CD8-positive, alpha-beta memory T cell (primary cell): ENCODE data around the gene ANKRD55. TPM values are rescaled to one million over a fixed set of nuclear protein-coding genes. Genes with fewer than 3 reads are reported as not detected.
"Not testable (repeated sequence)": the region's sequence is repeated elsewhere in the genome, so short reads cannot be mapped to it uniquely, and the experiment has no call there.

ENCODE experiments used
- CTCF ChIA-PET: fragments of 350-600 bp; sonication (Branson Sonifier 250); formaldehyde crosslinking; loops from one replicate; lab custom pipeline; 2021; ENCODE audit warnings: antibody characterized with exemption; lab: Charles Lee
- POLR2A ChIA-PET: fragments of 350-600 bp; sonication (Branson Sonifier 250); formaldehyde crosslinking; loops from one replicate; lab custom pipeline; 2021; ENCODE audit warnings: antibody characterized with exemption; lab: Charles Lee
- DNase-seq, 5 donors: peaks; one replicate each; pipeline versions ENCODE4 v3.0.0 to v3.0.0-alpha.2; 2020 to 2022; ENCODE audit warnings: mixed read lengths in 1 of 5
- H3K27ac ChIP-seq: one replicate; pipeline ENCODE4 v1.7.0; 2013; ENCODE audit warnings: low read depth, mild to moderate bottlenecking, low read length, moderate library complexity
- H3K27me3 ChIP-seq: 2 replicates; pipeline ENCODE4 v1.7.0; 2013; ENCODE audit warnings: low read length, mild to moderate bottlenecking; ENCODE audit not compliant: insufficient read depth, poor library complexity, severe bottlenecking
- H3K36me3 ChIP-seq: 2 replicates; pipeline ENCODE4 v1.7.0; 2013; ENCODE audit warnings: mild to moderate bottlenecking, low read length, moderate library complexity; ENCODE audit not compliant: insufficient read depth
- H3K4me1 ChIP-seq: 2 replicates; pipeline ENCODE4 v1.7.0; 2013; ENCODE audit warnings: mild to moderate bottlenecking, low read length, moderate library complexity; ENCODE audit not compliant: insufficient read depth
- H3K4me3 ChIP-seq: 2 replicates; pipeline ENCODE4 v1.7.0; 2013; ENCODE audit warnings: mild to moderate bottlenecking, low read length
- H3K9me3 ChIP-seq: 2 replicates; pipeline ENCODE4 v1.7.0; 2013; ENCODE audit warnings: mild to moderate bottlenecking, low read length
- H3K27ac Mint-ChIP-seq, 8 donors: one replicate each; pipeline ENCODE4 v1.8.0; 2020 to 2021; ENCODE audit warnings: mixed read lengths in 8 of 8, mild to moderate bottlenecking in 6 of 8, inconsistent platforms in 3 of 8, moderate library complexity in 3 of 8
- H3K27me3 Mint-ChIP-seq, 2 donors: one replicate each; pipeline ENCODE4 v1.8.0; 2020 to 2021; ENCODE audit warnings: mixed read lengths in 2 of 2, mild to moderate bottlenecking in 1 of 2, moderate library complexity in 1 of 2
- H3K36me3 Mint-ChIP-seq, 3 donors: one replicate each; pipeline ENCODE4 v1.8.0; 2020 to 2021; ENCODE audit warnings: mixed read lengths in 3 of 3, inconsistent platforms in 1 of 3, mild to moderate bottlenecking in 1 of 3
- H3K4me1 Mint-ChIP-seq, 3 donors: one replicate each; pipeline ENCODE4 v1.8.0; 2020 to 2021; ENCODE audit warnings: mixed read lengths in 3 of 3, inconsistent platforms in 1 of 3, mild to moderate bottlenecking in 1 of 3
- H3K4me3 Mint-ChIP-seq, 7 donors: one replicate each; pipeline ENCODE4 v1.8.0; 2020 to 2021; ENCODE audit warnings: mixed read lengths in 7 of 7, mild to moderate bottlenecking in 6 of 7, moderate library complexity in 4 of 7, inconsistent platforms in 2 of 7
- H3K9me3 Mint-ChIP-seq, 5 donors: one replicate each; pipeline ENCODE4 v1.8.0; 2020 to 2022; ENCODE audit warnings: mixed read lengths in 5 of 5, mild to moderate bottlenecking in 3 of 5, moderate library complexity in 2 of 5, inconsistent platforms in 1 of 5
- polyA plus RNA-seq: library from polyadenylated mRNA; unstranded; fragments of 300-500 nt; fragmentation: Illumina TruSeq; gene quantifications from one replicate; pipeline ENCODE4 v1.2.3, GENCODE V29; 2021
- total RNA-seq, 2 experiments: library from RNA; stranded (reverse); gene quantifications; one replicate each; pipeline ENCODE4 v1.2.3, GENCODE V29; 2021

The ANKRD55 gene
- total and polyA plus RNA-seq, 3 experiments from 2014 or later, result not detected

DNA sequence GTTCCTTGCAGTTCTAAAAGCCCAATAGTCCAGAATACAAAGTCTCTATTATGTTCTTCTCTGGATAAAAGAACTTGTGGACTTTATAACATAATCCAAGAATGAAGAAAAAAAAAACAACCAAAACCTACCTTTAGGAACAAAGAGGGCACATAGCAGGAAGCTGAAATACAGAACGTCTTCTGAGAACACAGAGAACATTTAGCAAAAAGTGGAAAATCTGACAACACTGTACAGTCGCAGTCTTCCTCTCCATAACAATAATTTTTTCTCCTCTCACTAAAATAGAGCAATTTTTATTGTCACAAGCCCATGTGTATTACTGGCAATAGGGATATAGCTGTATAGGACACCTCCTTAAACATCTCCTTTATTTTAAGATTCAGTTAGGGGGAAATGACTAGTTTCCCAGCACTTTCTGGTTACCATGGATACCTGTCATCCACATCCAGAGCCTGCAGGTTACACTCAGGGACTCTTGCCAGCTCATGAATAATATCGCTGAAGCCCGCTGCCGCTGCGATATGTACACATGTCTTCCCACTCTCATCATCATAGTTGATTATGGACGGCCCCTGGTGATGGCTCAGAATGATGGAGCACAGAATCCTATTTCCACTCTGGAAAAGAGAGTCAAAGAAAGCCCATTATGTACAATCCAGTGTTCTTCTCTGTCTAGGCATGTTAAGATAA, 106.5 kb downstream of the ANKRD55 start:
- peaks cover 0 to 5% of the 10 kb centered on the region in 2 donors for H3K27me3 Mint-ChIP-seq
- Histone ChIP-seq H3K36me3 (no peaks in the 10 kb centered on the region), H3K27ac (no peak overlapping the region), H3K4me1 (peaks cover 47% of the 10 kb centered on the region), H3K27me3 (no peaks in the 10 kb centered on the region), H3K4me3 (no peak overlapping the region), H3K9me3 (no peaks in the 10 kb centered on the region)
- ChIA-PET CTCF (no interaction called here), POLR2A (no interaction called here)
- H3K27ac Mint-ChIP-seq, result peak overlapping the region in 1 of 8 donors; percentile 42
- H3K36me3 Mint-ChIP-seq, result peaks cover 0 to 3% (median 0%) of the 10 kb centered on the region in 3 donors
- peaks cover 2 to 21% (median 11%) of the 10 kb centered on the region in 3 donors for H3K4me1 Mint-ChIP-seq
- DNase-seq, result no peak
- H3K4me3 Mint-ChIP-seq, result no peak overlapping the region
- peaks cover 0 to 12% (median 9%) of the 10 kb centered on the region in 5 donors for H3K9me3 Mint-ChIP-seq

DNA sequence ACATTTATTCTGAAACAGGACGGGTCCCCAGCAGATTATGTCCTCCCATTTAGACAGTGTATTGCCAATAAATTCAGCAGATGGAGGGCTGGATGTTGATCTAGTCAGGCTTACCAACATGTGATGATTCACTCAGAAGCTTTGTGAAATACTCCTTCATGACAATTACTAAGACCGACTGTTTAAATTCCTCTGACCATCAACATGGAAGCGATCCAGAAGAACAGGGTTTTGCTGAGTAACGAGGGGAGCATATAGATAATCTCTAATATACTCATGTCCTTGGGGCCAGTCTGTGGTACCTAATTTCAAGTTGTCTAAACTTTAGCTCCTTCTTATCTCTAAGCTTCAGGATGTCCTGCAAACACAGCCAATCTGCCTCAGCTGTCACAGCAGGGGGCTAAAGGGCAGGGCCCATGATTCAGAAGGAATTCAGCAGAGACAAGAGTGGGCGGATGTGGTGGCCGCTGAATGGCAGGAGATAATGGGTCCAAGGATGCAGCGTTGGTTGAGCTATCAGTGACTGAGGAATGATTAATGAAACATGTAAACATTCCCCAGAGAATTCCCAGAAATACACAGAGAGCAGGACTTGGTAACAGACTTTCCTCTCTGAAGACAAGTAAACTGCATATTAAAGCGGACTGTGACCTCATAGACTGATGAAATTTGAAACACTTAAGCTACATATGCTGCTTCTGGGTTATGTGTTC, 109.4 kb downstream of the ANKRD55 start:
- ChIA-PET POLR2A (no interaction called here), CTCF (no interaction called here)
- no peak for DNase-seq
- Mint-ChIP-seq H3K4me1 (peaks cover 2 to 21% (median 11%) of the 10 kb centered on the region in 3 donors), H3K4me3 (no peak overlapping the region), H3K27me3 (peaks cover 0 to 2% of the 10 kb centered on the region in 2 donors), H3K27ac (peak overlapping the region in 1 of 8 donors; percentile 47), H3K9me3 (peaks cover 0 to 2% (median 0%) of the 10 kb centered on the region in 5 donors), H3K36me3 (no peaks in the 10 kb centered on the region)
- Histone ChIP-seq H3K4me3 (no peak overlapping the region), H3K27me3 (no peaks in the 10 kb centered on the region), H3K27ac (no peak overlapping the region), H3K9me3 (no peaks in the 10 kb centered on the region), H3K36me3 (no peaks in the 10 kb centered on the region), H3K4me1 (peaks cover 35% of the 10 kb centered on the region)

DNA sequence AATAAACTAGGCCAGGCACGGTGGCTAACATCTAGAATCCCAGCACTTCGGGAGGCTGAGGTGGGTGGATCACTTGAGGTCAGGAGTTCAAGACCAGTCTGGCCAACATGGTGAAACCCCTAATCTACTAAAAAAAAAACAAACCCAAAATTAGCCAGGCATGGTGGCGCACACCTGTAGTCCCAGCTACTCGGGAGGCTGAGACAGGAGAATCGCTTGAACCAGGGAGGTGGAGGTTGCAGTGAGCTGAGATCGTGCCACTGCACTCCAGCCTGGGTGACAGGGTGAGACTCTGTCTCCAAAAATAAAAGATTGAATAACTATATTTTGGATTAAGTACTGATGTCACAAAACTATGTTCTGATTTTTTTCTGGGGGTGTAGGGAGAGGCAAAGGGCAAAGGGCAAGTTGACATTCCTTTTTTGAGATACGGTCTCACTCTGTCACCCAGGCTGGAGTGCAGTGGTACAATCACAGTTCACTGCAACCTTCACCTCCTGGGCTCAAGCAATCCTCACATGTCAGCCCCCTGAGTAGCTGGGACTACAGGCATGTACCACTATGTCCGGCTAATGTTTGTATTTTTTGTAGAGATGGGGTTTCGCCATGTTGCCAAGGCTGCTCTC, 110.7 kb downstream of the ANKRD55 start:
- H3K36me3 Mint-ChIP-seq, POLR2A ChIA-PET, H3K9me3 ChIP-seq, H3K9me3 Mint-ChIP-seq, H3K36me3 ChIP-seq, H3K27ac Mint-ChIP-seq, H3K4me3 ChIP-seq, H3K4me1 Mint-ChIP-seq, H3K27me3 Mint-ChIP-seq, DNase-seq, H3K4me3 Mint-ChIP-seq, CTCF ChIA-PET, H3K27me3 ChIP-seq: not testable (repeated sequence)
- Histone ChIP-seq H3K4me1 (peaks cover 23% of the 10 kb centered on the region), H3K27ac (peak overlapping the region; percentile 17)

DNA sequence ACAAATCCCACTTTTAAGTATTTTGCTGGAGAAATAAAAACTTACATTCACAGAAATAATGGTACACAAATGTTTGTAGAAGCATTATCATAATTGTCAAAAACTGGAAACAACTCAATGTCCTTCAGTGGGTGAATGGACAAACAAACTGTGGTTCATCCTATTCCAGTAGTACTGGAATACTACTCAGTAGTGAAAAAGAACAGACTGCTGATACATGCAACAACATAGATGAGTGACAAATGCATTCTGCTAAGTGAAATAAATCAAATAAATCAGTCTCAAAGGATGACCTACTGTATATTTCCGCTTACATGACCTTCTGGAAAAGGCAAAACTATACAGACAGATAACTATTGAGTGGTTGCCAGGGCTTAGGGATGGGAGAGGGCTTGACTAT, 114.1 kb downstream of the ANKRD55 start:
- CTCF ChIA-PET, result no interaction called here

DNA sequence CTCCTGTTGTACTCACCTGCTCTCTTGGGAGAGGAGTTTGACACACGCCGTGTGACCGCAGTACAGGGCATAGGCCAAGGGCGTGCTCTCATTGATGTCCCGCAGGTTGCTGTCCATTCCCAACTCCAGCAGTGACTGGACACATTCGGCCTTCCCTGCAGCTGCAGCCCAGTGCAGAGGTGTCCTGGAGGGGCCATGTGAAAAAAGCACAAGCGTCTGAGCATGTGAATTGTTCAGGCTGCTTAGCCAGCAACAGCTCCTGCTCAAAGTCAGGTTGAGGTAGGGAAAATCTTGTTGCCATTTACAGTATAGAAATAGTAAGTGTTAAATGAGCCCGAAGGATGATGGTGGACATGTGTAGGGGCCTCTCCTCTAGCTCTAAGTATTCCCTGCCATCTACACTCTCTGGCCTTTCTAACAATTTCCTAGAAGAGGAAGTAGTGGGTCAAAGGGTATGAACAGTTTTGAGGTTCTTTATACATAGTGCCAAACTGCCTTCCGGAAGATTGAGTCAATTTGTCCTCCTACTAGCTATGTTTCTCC, 116.5 kb downstream of the ANKRD55 start:
- H3K27me3 ChIP-seq, result no peaks in the 10 kb centered on the region
- ChIA-PET CTCF (no interaction called here), POLR2A (no interaction called here)
- no peak overlapping the region for H3K4me3 ChIP-seq
- Mint-ChIP-seq H3K4me1 (no peaks in the 10 kb centered on the region), H3K27ac (no peak overlapping the region), H3K36me3 (no peaks in the 10 kb centered on the region), H3K9me3 (peaks cover 0 to 2% (median 0%) of the 10 kb centered on the region in 5 donors), H3K4me3 (no peak overlapping the region), H3K27me3 (no peaks in the 10 kb centered on the region)
- H3K36me3 ChIP-seq, result no peaks in the 10 kb centered on the region
- no peaks in the 10 kb centered on the region for H3K4me1 ChIP-seq
- no peak for DNase-seq
- H3K27ac ChIP-seq, result no peak overlapping the region
- no peaks in the 10 kb centered on the region for H3K9me3 ChIP-seq

More for the DNA sequence above, 114.1 kb downstream of the ANKRD55 start:
- Histone ChIP-seq H3K36me3 (no peaks in the 10 kb centered on the region), H3K4me3 (no peak overlapping the region), H3K27ac (no peak overlapping the region), H3K27me3 (no peaks in the 10 kb centered on the region), H3K4me1 (peaks cover 6% of the 10 kb centered on the region), H3K9me3 (no peaks in the 10 kb centered on the region)
- Mint-ChIP-seq H3K36me3 (no peaks in the 10 kb centered on the region), H3K4me3 (no peak overlapping the region), H3K27ac (no peak overlapping the region), H3K4me1 (no peaks in the 10 kb centered on the region), H3K27me3 (no peaks in the 10 kb centered on the region), H3K9me3 (peaks cover 0 to 2% (median 0%) of the 10 kb centered on the region in 5 donors)
- POLR2A ChIA-PET, result no interaction called here
- no peak for DNase-seq

DNA sequence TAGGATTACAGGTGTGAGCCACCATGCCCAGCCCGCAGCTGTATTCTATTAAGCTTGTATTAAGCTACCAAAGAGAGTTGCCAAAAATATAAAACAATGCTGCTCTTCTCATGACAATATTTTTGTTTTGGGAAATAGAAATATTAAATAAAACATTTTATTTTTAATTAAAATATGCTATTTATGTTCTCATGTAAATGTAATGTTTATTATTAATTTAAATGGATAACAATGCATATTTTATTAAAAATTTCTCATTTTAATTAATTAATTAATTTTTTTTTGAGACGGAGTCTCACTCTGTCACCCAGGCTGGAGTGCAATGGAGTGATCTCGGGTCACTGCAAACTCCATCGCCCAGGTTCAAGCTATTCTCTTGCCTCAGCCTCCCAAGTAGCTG, 117.5 kb downstream of the ANKRD55 start:
- no peaks in the 10 kb centered on the region for H3K27me3 Mint-ChIP-seq
- Histone ChIP-seq H3K4me3 (no peak overlapping the region), H3K27me3 (no peaks in the 10 kb centered on the region), H3K27ac (no peak overlapping the region), H3K36me3 (no peaks in the 10 kb centered on the region), H3K9me3 (no peaks in the 10 kb centered on the region), H3K4me1 (no peaks in the 10 kb centered on the region)
- no peaks in the 10 kb centered on the region for H3K4me1 Mint-ChIP-seq
- H3K27ac Mint-ChIP-seq, result no peak overlapping the region
- CTCF ChIA-PET, result no interaction called here
- H3K4me3 Mint-ChIP-seq, result no peak overlapping the region
- H3K9me3 Mint-ChIP-seq, result peaks cover 0 to 2% (median 0%) of the 10 kb centered on the region in 5 donors
- H3K36me3 Mint-ChIP-seq, result no peaks in the 10 kb centered on the region
- DNase-seq, result no peak
- POLR2A ChIA-PET, result no interaction called here

DNA sequence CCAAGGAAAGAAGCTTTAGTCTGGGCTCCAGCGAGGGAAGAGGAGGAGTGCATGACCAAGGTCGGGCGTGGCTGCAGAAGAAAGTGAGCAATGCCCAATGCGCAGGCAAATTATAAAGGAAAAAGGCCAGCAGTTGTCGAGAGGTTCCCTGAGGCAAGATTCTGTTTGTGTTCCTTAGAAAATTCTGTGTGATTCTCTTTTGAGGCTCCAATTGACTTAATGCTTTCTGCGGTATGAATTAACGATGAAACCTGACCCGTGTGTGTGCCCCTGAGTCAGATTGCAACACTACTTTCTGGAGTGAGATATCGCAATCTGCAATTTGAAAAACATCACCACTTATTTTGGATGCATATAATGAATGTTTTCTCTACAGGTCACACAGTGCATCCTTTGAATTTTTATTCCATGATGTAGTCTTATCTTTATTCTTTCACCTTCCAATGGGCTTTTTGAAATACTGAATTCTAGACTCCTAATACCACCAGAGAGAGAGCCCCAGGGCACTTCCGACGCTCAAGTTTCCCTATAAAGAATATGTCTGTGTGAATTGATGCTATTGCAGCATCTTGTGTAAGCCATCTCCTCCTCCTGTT, 120.5 kb downstream of the ANKRD55 start:
- no peak for DNase-seq
- ChIA-PET POLR2A (no interaction called here), CTCF (no interaction called here)
- no peak overlapping the region for H3K4me3 Mint-ChIP-seq
- H3K9me3 Mint-ChIP-seq, result no peaks in the 10 kb centered on the region
- Histone ChIP-seq H3K27me3 (no peaks in the 10 kb centered on the region), H3K9me3 (no peaks in the 10 kb centered on the region), H3K27ac (no peak overlapping the region), H3K4me3 (no peak overlapping the region), H3K36me3 (no peaks in the 10 kb centered on the region), H3K4me1 (peaks cover 8% of the 10 kb centered on the region)
- H3K4me1 Mint-ChIP-seq, result no peaks in the 10 kb centered on the region
- no peak overlapping the region for H3K27ac Mint-ChIP-seq
- H3K27me3 Mint-ChIP-seq, result no peaks in the 10 kb centered on the region
- H3K36me3 Mint-ChIP-seq, result no peaks in the 10 kb centered on the region

DNA sequence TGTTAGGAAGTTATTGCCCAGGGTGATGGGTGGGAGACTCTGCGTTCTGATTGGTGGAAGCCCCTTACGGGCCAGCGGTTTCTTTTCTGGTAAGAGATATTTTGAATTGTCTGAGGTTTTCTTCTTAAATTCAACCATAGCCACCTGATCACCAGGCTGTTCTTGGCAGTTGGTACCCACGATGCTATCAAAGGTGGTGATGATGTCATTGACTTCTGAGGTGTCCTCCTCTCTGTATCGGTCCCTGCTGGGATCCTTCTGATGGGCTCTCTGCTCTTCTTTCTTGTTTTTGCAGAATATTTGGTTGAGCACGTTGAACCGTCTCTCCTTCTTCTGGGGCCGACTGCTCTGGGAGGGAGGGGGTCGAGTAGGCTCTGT, 121.7 kb downstream of the ANKRD55 start:
- POLR2A ChIA-PET, result no interaction called here
- DNase-seq, result no peak
- H3K4me3 Mint-ChIP-seq, result no peak overlapping the region

More for the DNA sequence above, 121.7 kb downstream of the ANKRD55 start:
- no peak overlapping the region for H3K4me3 ChIP-seq
- no peaks in the 10 kb centered on the region for H3K27me3 ChIP-seq
- Mint-ChIP-seq H3K27ac (no peak overlapping the region), H3K9me3 (no peaks in the 10 kb centered on the region), H3K36me3 (no peaks in the 10 kb centered on the region), H3K27me3 (peaks cover 0 to 2% of the 10 kb centered on the region in 2 donors), H3K4me1 (no peaks in the 10 kb centered on the region)
- H3K27ac ChIP-seq, result no peak overlapping the region
- H3K9me3 ChIP-seq, result no peaks in the 10 kb centered on the region
- peaks cover 20% of the 10 kb centered on the region for H3K4me1 ChIP-seq
- CTCF ChIA-PET, result no interaction called here
- H3K36me3 ChIP-seq, result no peaks in the 10 kb centered on the region
